Prostate gland (tissue), 2 donors: ENCODE measurements around the gene C10orf53.

Source experiments
- POLR2A ChIP-seq: fragments of 450-650 bp; IDR thresholded peaks from one replicate; pipeline ENCODE4 v1.6.1; 2016; ENCODE audit warnings: antibody characterized with exemption, mild to moderate bottlenecking
- TF ChIP-seq, protein P1 (sequence below), 4 experiments: fragments of 200-600 bp in 2 of 4; fragments of 450-650 bp in 2 of 4; sonication (generic) in 2 of 4; IDR thresholded peaks; 1 replicate in 3 of 4; 2 replicates in 1 of 4; pipeline ENCODE4 v1.5.1; 2016 to 2019; ENCODE audit warnings: antibody characterized with exemption in 4 of 4, mild to moderate bottlenecking in 2 of 4, moderate library complexity in 2 of 4

- TF ChIP-seq, protein P1, sequence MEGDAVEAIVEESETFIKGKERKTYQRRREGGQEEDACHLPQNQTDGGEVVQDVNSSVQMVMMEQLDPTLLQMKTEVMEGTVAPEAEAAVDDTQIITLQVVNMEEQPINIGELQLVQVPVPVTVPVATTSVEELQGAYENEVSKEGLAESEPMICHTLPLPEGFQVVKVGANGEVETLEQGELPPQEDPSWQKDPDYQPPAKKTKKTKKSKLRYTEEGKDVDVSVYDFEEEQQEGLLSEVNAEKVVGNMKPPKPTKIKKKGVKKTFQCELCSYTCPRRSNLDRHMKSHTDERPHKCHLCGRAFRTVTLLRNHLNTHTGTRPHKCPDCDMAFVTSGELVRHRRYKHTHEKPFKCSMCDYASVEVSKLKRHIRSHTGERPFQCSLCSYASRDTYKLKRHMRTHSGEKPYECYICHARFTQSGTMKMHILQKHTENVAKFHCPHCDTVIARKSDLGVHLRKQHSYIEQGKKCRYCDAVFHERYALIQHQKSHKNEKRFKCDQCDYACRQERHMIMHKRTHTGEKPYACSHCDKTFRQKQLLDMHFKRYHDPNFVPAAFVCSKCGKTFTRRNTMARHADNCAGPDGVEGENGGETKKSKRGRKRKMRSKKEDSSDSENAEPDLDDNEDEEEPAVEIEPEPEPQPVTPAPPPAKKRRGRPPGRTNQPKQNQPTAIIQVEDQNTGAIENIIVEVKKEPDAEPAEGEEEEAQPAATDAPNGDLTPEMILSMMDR (IDR thresholded peaks at IDR 0.05) = no peak
- no peak for TF ChIP-seq POLR2A
These were observed 7.2 kb downstream of the C10orf53 start for GRCh38 chr10:49686651-49687050.
